ENCODE results near the gene LRRC61. TPM values are rescaled to one million over a fixed set of nuclear protein-coding genes. Genes with fewer than 3 reads are reported as not detected.

The LRRC61 gene
- not detected for polyA plus RNA-seq (2012; ENCODE audit: insufficient read length, low read depth)

DNA sequence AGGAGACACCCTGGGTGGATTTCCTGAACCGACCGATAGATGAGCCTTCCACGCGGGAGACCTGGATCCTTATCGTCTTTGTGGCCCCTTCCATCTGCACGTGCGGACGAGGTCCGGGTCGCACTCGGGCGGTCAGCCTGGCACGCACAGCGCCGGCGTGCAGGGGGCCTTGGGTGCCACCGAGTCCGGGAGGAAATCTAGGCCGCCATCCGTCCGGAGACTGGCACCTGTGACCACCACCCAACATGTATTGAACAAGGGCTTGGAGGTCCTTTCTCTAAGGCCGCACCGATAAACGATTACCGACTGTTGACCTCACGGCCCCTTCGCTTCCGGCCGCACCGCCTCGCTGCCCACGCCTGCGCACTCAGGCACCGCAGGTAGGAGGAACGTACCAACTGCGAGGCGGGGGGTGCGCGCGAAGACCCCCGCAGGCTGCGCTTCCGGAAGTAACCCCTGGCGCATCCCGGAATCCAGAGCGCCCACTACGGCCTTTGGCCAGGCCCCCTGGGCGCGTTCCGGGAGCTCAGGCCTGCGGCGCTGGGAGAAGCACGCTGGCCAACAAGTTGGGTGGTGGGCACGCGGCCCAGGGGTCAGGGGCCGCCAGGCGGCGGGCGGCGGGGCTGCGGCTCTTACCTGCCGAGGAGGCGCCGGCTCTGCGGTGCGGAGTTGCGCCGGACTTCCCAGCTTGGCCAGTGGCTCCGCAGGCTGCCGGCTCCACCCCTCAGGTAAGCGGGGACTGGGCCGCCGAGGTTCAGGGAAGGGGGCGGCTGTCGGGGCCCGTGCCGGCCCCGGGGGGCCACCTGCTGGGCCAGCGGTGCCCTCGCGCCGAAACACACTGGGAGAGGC is at the start of gene LRRC61, which contains the start of gene ACTR3C:
TSS of gene LRRC61 (plus strand) at position 523 of the 849 bp plus-strand sequence. CDS start 13,507 bp downstream, outside the sequence.
TSS of gene ACTR3C (minus strand) at position 713 of the 849 bp plus-strand sequence. CDS start 28,249 bp downstream, outside the sequence.
- no peak for TF ChIP-seq TAF1 (IDR thresholded peaks at IDR 0.05; ENCODE audit: borderline replicate concordance, insufficient read depth, low read length)
- TF ChIP-seq POLR2AphosphoS5 (IDR thresholded peaks at IDR 0.05; ENCODE audit: low read depth, low read length): no peak
- TF ChIP-seq SIN3A (IDR thresholded peaks at IDR 0.05; ENCODE audit: borderline replicate concordance, insufficient read depth, low read length): no peak
- TF ChIP-seq REST (IDR thresholded peaks at IDR 0.05; ENCODE audit: insufficient read depth in 1 of 2, low read depth in 2 of 2, low read length in 2 of 2): no peak
- no peak for TF ChIP-seq FOXP2 (optimal IDR thresholded peaks at IDR 0.05; ENCODE audit: borderline replicate concordance, extremely low read depth, extremely low read length, insufficient read depth)

GRCh38 chr7:150307129-150307528 is 16.0 kb upstream of the LRRC61 start:
- TF ChIP-seq POLR2AphosphoS5 (IDR thresholded peaks at IDR 0.05; ENCODE audit: low read depth, low read length) (no peak), SIN3A (IDR thresholded peaks at IDR 0.05; ENCODE audit: borderline replicate concordance, insufficient read depth, low read length) (no peak), REST (IDR thresholded peaks at IDR 0.05; ENCODE audit: insufficient read depth in 1 of 2, low read depth in 2 of 2, low read length in 2 of 2) (no peak), FOXP2 (optimal IDR thresholded peaks at IDR 0.05; ENCODE audit: borderline replicate concordance, extremely low read depth, extremely low read length, insufficient read depth) (no peak), TAF1 (IDR thresholded peaks at IDR 0.05; ENCODE audit: borderline replicate concordance, insufficient read depth, low read length) (no peak)

DNA sequence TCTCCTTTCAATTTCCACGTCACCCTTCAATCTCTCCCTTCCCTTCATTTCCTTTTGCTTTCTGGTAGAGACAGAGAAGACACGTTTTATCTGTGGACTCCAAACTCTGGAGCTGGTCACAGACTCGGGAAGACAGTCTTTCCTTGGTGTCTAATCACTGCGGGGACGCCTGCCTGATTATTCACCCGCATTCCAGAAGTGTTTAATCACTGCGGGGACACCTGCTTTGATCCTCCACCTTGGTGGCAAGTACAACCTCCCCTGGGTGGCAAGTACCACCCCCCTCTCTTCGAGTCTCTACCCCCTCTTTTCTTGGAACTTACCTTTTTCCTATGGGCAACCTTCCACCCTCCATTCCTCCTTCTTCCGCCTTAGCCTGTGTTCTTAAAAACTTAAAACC is 15.3 kb upstream of the LRRC61 start:
- TF ChIP-seq POLR2AphosphoS5 (IDR thresholded peaks at IDR 0.05; ENCODE audit: low read depth, low read length) (no peak), FOXP2 (optimal IDR thresholded peaks at IDR 0.05; ENCODE audit: borderline replicate concordance, extremely low read depth, extremely low read length, insufficient read depth) (no peak), TAF1 (IDR thresholded peaks at IDR 0.05; ENCODE audit: borderline replicate concordance, insufficient read depth, low read length) (no peak)

DNA sequence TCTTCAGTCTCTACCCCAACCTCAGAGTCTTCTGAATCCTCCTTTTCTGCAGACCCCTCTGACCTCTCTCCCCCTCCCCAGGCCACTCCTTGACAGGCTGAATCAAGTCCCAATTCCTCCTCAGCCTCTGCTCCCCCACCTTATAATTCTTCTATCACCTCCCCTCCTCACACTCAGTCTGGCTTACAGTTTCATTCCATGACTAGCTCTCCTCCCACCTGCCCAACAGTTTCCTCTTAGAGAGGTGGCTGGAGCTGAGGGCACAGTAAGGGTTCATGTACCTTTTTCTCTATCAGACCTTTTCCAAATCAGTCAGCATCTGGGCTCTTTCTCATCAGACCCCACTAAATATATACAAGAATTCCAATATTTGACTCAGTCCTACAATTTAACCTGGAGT is 14.6 kb upstream of the LRRC61 start:
- TF ChIP-seq REST (IDR thresholded peaks at IDR 0.05; ENCODE audit: insufficient read depth in 1 of 2, low read depth in 2 of 2, low read length in 2 of 2) (no peak), TAF1 (IDR thresholded peaks at IDR 0.05; ENCODE audit: borderline replicate concordance, insufficient read depth, low read length) (no peak), POLR2AphosphoS5 (IDR thresholded peaks at IDR 0.05; ENCODE audit: low read depth, low read length) (no peak), FOXP2 (optimal IDR thresholded peaks at IDR 0.05; ENCODE audit: borderline replicate concordance, extremely low read depth, extremely low read length, insufficient read depth) (no peak), SIN3A (IDR thresholded peaks at IDR 0.05; ENCODE audit: borderline replicate concordance, insufficient read depth, low read length) (no peak)

DNA sequence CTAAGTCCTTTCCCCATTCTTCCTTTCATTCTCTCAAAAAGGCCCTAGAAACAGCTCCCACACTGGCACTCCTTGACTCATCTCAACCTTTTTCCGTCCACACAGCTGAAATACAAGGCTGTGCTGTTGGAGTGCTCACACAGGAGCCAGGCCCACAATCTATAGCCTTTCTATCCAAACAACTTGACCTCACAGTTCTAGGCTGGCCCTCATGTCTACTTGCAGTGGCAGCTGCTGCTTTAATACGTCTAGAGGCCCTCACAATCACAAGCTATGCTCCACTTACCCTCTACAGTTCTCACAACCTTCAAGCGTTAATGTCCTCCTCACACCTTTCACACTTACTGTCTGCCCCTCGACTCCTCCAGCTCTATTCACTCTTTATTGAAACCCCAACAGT is 12.0 kb upstream of the LRRC61 start:
- TF ChIP-seq TAF1 (IDR thresholded peaks at IDR 0.05; ENCODE audit: borderline replicate concordance, insufficient read depth, low read length): no peak
- TF ChIP-seq FOXP2 (optimal IDR thresholded peaks at IDR 0.05; ENCODE audit: borderline replicate concordance, extremely low read depth, extremely low read length, insufficient read depth): no peak
- TF ChIP-seq POLR2AphosphoS5 (IDR thresholded peaks at IDR 0.05; ENCODE audit: low read depth, low read length): no peak
- no peak for TF ChIP-seq REST (IDR thresholded peaks at IDR 0.05; ENCODE audit: insufficient read depth in 1 of 2, low read depth in 2 of 2, low read length in 2 of 2)
- no peak for TF ChIP-seq SIN3A (IDR thresholded peaks at IDR 0.05; ENCODE audit: borderline replicate concordance, insufficient read depth, low read length)

Data from PFSK-1 (cell line).